ENCODE data around the gene CSNK1D.

Gene CSNK1D

GRCh38 chr17:82277851-82278250 lies 4.4 kb upstream of the CSNK1D start:
- Histone ChIP-seq H3K36me3 (ENCODE audit: control insufficient read depth, low read length) (peaks cover 3% of the 10 kb centered on the region; the same call in 1 of the 2 replicates), H3K4me1 (ENCODE audit: control insufficient read depth, low read length) (peaks cover 5% of the 10 kb centered on the region), H3F3A (ENCODE audit: control insufficient read depth, insufficient read depth) (no peaks in the 10 kb centered on the region), H3K27me3 (ENCODE audit: control insufficient read depth, low read length) (peaks cover 18% of the 10 kb centered on the region), H4K20me1 (ENCODE audit: control insufficient read depth, insufficient read depth, low read depth, low read length) (no peaks in the 10 kb centered on the region), H3K4me2 (ENCODE audit: low read length) (no peak overlapping the region), H3K4me3 (ENCODE audit: low read length) (no peak overlapping the region), H3K79me2 (ENCODE audit: control insufficient read depth, low read length) (peaks cover 5% of the 10 kb centered on the region), H3K9me2 (replicated peaks; ENCODE audit: control insufficient read depth, low read length) (no peaks in the 10 kb centered on the region), H3K9me3 (ENCODE audit: control insufficient read depth, insufficient read depth, low read length) (no peaks in the 10 kb centered on the region), H3K27ac (ENCODE audit: low read depth, low read length) (no peak overlapping the region)
- TF ChIP-seq CTCF (IDR thresholded peaks at IDR 0.05; ENCODE audit: low read depth, low read length, poor library complexity, severe bottlenecking) = no peak
- no peak for TF ChIP-seq EZH2phosphoT487 (IDR thresholded peaks at IDR 0.05; ENCODE audit: borderline replicate concordance, low read length)

GRCh38 chr17:82276938-82277337 lies 3.4 kb upstream of the CSNK1D start:
- no peaks in the 10 kb centered on the region for H3F3A ChIP-seq (ENCODE audit: control insufficient read depth, insufficient read depth)
- no peaks in the 10 kb centered on the region for H3K9me3 ChIP-seq (ENCODE audit: control insufficient read depth, insufficient read depth, low read length)
- H3K9me2 ChIP-seq (replicated peaks; ENCODE audit: control insufficient read depth, low read length) = no peaks in the 10 kb centered on the region
- peaks cover 18% of the 10 kb centered on the region for H3K27me3 ChIP-seq (ENCODE audit: control insufficient read depth, low read length)
- H3K36me3 ChIP-seq (ENCODE audit: control insufficient read depth, low read length) = peaks cover 9% of the 10 kb centered on the region
- H3K4me3 ChIP-seq (ENCODE audit: low read length) = no peak overlapping the region
- peaks cover 12% of the 10 kb centered on the region for H3K4me1 ChIP-seq (ENCODE audit: control insufficient read depth, low read length)
- no peak overlapping the region for H3K27ac ChIP-seq (ENCODE audit: low read depth, low read length)
- H3K79me2 ChIP-seq (ENCODE audit: control insufficient read depth, low read length) = peaks cover 13% of the 10 kb centered on the region
- TF ChIP-seq CTCF (IDR thresholded peaks at IDR 0.05; ENCODE audit: low read depth, low read length, poor library complexity, severe bottlenecking) (no peak), EZH2phosphoT487 (IDR thresholded peaks at IDR 0.05; ENCODE audit: borderline replicate concordance, low read length) (no peak)
- H3K4me2 ChIP-seq (ENCODE audit: low read length) = no peak overlapping the region
- peaks cover 6% of the 10 kb centered on the region; the same call in 1 of the 2 replicates for H4K20me1 ChIP-seq (ENCODE audit: control insufficient read depth, insufficient read depth, low read depth, low read length)

- peaks cover 23% of the 10 kb centered on the region for H3K4me1 ChIP-seq (ENCODE audit: control insufficient read depth, low read length)
- no peaks in the 10 kb centered on the region for H3F3A ChIP-seq (ENCODE audit: control insufficient read depth, insufficient read depth)
Observed at GRCh38 chr17:82275326-82275725, 1.8 kb upstream of the CSNK1D start.

More at GRCh38 chr17:82275326-82275725, 1.8 kb upstream of the CSNK1D start:
- Histone ChIP-seq H3K36me3 (ENCODE audit: control insufficient read depth, low read length) (peaks cover 25% of the 10 kb centered on the region), H3K9me3 (ENCODE audit: control insufficient read depth, insufficient read depth, low read length) (no peaks in the 10 kb centered on the region), H3K9me2 (replicated peaks; ENCODE audit: control insufficient read depth, low read length) (no peaks in the 10 kb centered on the region), H3K27ac (ENCODE audit: low read depth, low read length) (no peak overlapping the region), H3K4me2 (ENCODE audit: low read length) (no peak overlapping the region), H3K4me3 (ENCODE audit: low read length) (no peak overlapping the region), H4K20me1 (ENCODE audit: control insufficient read depth, insufficient read depth, low read depth, low read length) (peaks cover 20% of the 10 kb centered on the region; the same call in 1 of the 2 replicates), H3K79me2 (ENCODE audit: control insufficient read depth, low read length) (peaks cover 29% of the 10 kb centered on the region), H3K27me3 (ENCODE audit: control insufficient read depth, low read length) (peaks cover 18% of the 10 kb centered on the region)
- TF ChIP-seq CTCF (IDR thresholded peaks at IDR 0.05; ENCODE audit: low read depth, low read length, poor library complexity, severe bottlenecking) = no peak
- no peak for TF ChIP-seq EZH2phosphoT487 (IDR thresholded peaks at IDR 0.05; ENCODE audit: borderline replicate concordance, low read length)
